Activated T-cell treated with anti-CD3 and anti-CD28 coated beads, Interleukin-2, amount 50 U/mL, for 48 hours (primary cell): Measurements from ENCODE around the gene NAA20.
A peak's percentile ranks its signal among the peaks of the same experiment; 100 is the strongest.
"Not testable (repeated sequence)": the region's sequence is repeated elsewhere in the genome, so short reads cannot be mapped to it uniquely, and the experiment has no call there.

ENCODE experiments used
- DNase-seq, 2 experiments: peaks; one replicate each; pipeline ENCODE4 v3.0.0-alpha.2; 2020

Gene NAA20

GRCh38 chr20:19992996-19993908 lies 23.9 kb upstream of the NAA20 start:
- DNase-seq, result no peak

GRCh38 chr20:19993958-19994669 lies 23.0 kb upstream of the NAA20 start:
- DNase-seq, result no peak

GRCh38 chr20:19995220-19995863 lies 21.8 kb upstream of the NAA20 start:
- peak in 1 of 2 experiments; percentile 39 for DNase-seq

GRCh38 chr20:19996222-19996621 lies 20.9 kb upstream of the NAA20 start:
- DNase-seq, result no peak

- no peak for DNase-seq
These were observed 20.2 kb upstream of the NAA20 start for GRCh38 chr20:19996917-19997316.

- no peak for DNase-seq
These were observed 18.0 kb upstream of the NAA20 start for GRCh38 chr20:19998990-19999705.

- no peak for DNase-seq
These were observed 16.8 kb upstream of the NAA20 start for GRCh38 chr20:20000211-20000968.

GRCh38 chr20:20002101-20002998 lies 14.8 kb upstream of the NAA20 start:
- DNase-seq, result no peak

- DNase-seq, result peak; percentile 39 to 49
These were observed 13.9 kb upstream of the NAA20 start for GRCh38 chr20:20003031-20003954.

GRCh38 chr20:20003955-20004322 lies 13.2 kb upstream of the NAA20 start:
- DNase-seq, result not testable (repeated sequence)

- no peak for DNase-seq
These were observed 11.8 kb upstream of the NAA20 start for GRCh38 chr20:20005342-20005741.

- no peak for DNase-seq
These were observed 7.3 kb upstream of the NAA20 start for GRCh38 chr20:20009784-20010253.

GRCh38 chr20:20010639-20011500 lies 6.3 kb upstream of the NAA20 start:
- no peak for DNase-seq

GRCh38 chr20:20012541-20012940 lies 4.6 kb upstream of the NAA20 start:
- DNase-seq, result no peak

GRCh38 chr20:20014659-20015058 lies 2.5 kb upstream of the NAA20 start:
- peak in 1 of 2 experiments; percentile 39 for DNase-seq

- DNase-seq, result peak in 1 of 2 experiments; percentile 35
These were observed 653 bp downstream of the NAA20 start for GRCh38 chr20:20017844-20018185.

GRCh38 chr20:20018366-20018765 lies 1.2 kb downstream of the NAA20 start:
- DNase-seq, result no peak

GRCh38 chr20:20019123-20019522 lies 2.0 kb downstream of the NAA20 start:
- no peak for DNase-seq

GRCh38 chr20:20020908-20021307 lies 3.7 kb downstream of the NAA20 start:
- no peak for DNase-seq
